GM18517 (cell line): ENCODE data around the gene FBXO36.
"Not testable (repeated sequence)": the region's sequence is repeated elsewhere in the genome, so short reads cannot be mapped to it uniquely, and the experiment has no call there.

Experiments
- ATAC-seq: cut with Tn5 transposase; IDR thresholded peaks from one replicate; pipeline ENCODE4 v1.9.1; 2021; ENCODE audit warnings: mild to moderate bottlenecking, moderate library complexity; ENCODE audit not compliant: unreplicated experiment

FBXO36 gene

GRCh38 chr2:229956491-229956890 is 34.2 kb downstream of the FBXO36 start:
- no peak for ATAC-seq

- not testable (repeated sequence) for ATAC-seq
These were observed 41.3 kb downstream of the FBXO36 start for GRCh38 chr2:229963596-229963995.

- no peak for ATAC-seq
These were observed 47.6 kb downstream of the FBXO36 start for GRCh38 chr2:229969921-229970320.

- ATAC-seq = no peak
These were observed 48.1 kb downstream of the FBXO36 start for GRCh38 chr2:229970406-229970805.

GRCh38 chr2:229971298-229971790 is 49.0 kb downstream of the FBXO36 start:
- no peak for ATAC-seq

GRCh38 chr2:229974266-229974665 is 52.0 kb downstream of the FBXO36 start:
- no peak for ATAC-seq

- no peak for ATAC-seq
These were observed 58.3 kb downstream of the FBXO36 start for GRCh38 chr2:229980431-229981184.

GRCh38 chr2:229993236-229993635 is 70.9 kb downstream of the FBXO36 start:
- no peak for ATAC-seq

GRCh38 chr2:229996320-229996719 is 74.0 kb downstream of the FBXO36 start:
- ATAC-seq = no peak

- no peak for ATAC-seq
These were observed 75.3 kb downstream of the FBXO36 start for GRCh38 chr2:229997565-229997964.

- peak; percentile 91 for ATAC-seq
These were observed 78.0 kb downstream of the FBXO36 start for GRCh38 chr2:230000118-230000841.

- ATAC-seq = peak; percentile 75
These were observed 85.8 kb downstream of the FBXO36 start for GRCh38 chr2:230007931-230008707.

- ATAC-seq = no peak
These were observed 86.4 kb downstream of the FBXO36 start for GRCh38 chr2:230008708-230009066.

- no peak for ATAC-seq
These were observed 88.2 kb downstream of the FBXO36 start for GRCh38 chr2:230010501-230010900.

GRCh38 chr2:230011617-230012016 is 89.3 kb downstream of the FBXO36 start:
- ATAC-seq = no peak

- no peak for ATAC-seq
These were observed 90.1 kb downstream of the FBXO36 start for GRCh38 chr2:230012267-230012884.

- no peak for ATAC-seq
These were observed 94.5 kb downstream of the FBXO36 start for GRCh38 chr2:230016844-230017243.

- ATAC-seq = no peak
These were observed 95.8 kb downstream of the FBXO36 start for GRCh38 chr2:230018153-230018552.

GRCh38 chr2:230019742-230020141 is 97.4 kb downstream of the FBXO36 start:
- ATAC-seq = no peak

- ATAC-seq = no peak
These were observed 101.0 kb downstream of the FBXO36 start for GRCh38 chr2:230023313-230023712.

GRCh38 chr2:230042195-230042594 is 119.9 kb downstream of the FBXO36 start:
- no peak for ATAC-seq
